ENCODE measurements around the gene PSMB7. TPM values are rescaled to one million over a fixed set of nuclear protein-coding genes. Genes with fewer than 3 reads are reported as not detected.

Gene PSMB7
- total RNA-seq, 1 donor from 2014 or later = 73.2 TPM

- no peak overlapping the region for H3K4me3 ChIP-seq
These were observed 37.8 kb upstream of the PSMB7 start for GRCh38 chr9:124452841-124453585.

GRCh38 chr9:124452326-124452725 lies 37.1 kb upstream of the PSMB7 start:
- Histone ChIP-seq H3K27me3 (ENCODE audit: low read depth) (peaks cover 58% of the 10 kb centered on the region), H3K4me1 (no peaks in the 10 kb centered on the region), H3K36me3 (no peaks in the 10 kb centered on the region), H3K27ac (no peak overlapping the region), H3K9me3 (no peaks in the 10 kb centered on the region), H3K4me3 (no peak overlapping the region)
- DNase-seq = no peak
- intact Hi-C loops (cut with DNase I) = no loop called here
- TF ChIP-seq CTCF (IDR thresholded peaks at IDR 0.05) = no peak
- ATAC-seq = no peak

More at GRCh38 chr9:124452841-124453585, 37.8 kb upstream of the PSMB7 start:
- Histone ChIP-seq H3K27me3 (ENCODE audit: low read depth) (peaks cover 57% of the 10 kb centered on the region), H3K4me1 (no peaks in the 10 kb centered on the region), H3K27ac (no peak overlapping the region), H3K9me3 (no peaks in the 10 kb centered on the region), H3K36me3 (no peaks in the 10 kb centered on the region)
- TF ChIP-seq CTCF (IDR thresholded peaks at IDR 0.05) = no peak
- intact Hi-C loops (cut with DNase I) = no loop called here
- ATAC-seq (no peak), DNase-seq (no peak)

GRCh38 chr9:124450931-124451661 lies 35.9 kb upstream of the PSMB7 start:
- H3K27me3 ChIP-seq (ENCODE audit: low read depth) = peaks cover 58% of the 10 kb centered on the region
- H3K27ac ChIP-seq = no peak overlapping the region
- no peaks in the 10 kb centered on the region for H3K36me3 ChIP-seq
- H3K9me3 ChIP-seq = no peaks in the 10 kb centered on the region
- TF ChIP-seq CTCF (IDR thresholded peaks at IDR 0.05) = no peak
- no peak overlapping the region for H3K4me3 ChIP-seq
- H3K4me1 ChIP-seq = no peaks in the 10 kb centered on the region
- ATAC-seq = no peak
- intact Hi-C loops (cut with DNase I) = no loop called here
- DNase-seq = no peak

- TF ChIP-seq CTCF (IDR thresholded peaks at IDR 0.05) = no peak
- no peaks in the 10 kb centered on the region for H3K9me3 ChIP-seq
- H3K36me3 ChIP-seq = no peaks in the 10 kb centered on the region
- intact Hi-C loops (cut with DNase I) = no loop called here
- no peak within 1 kb of the TSS for H3K4me3 ChIP-seq
- DNase-seq (no peak), ATAC-seq (no peak)
- H3K27ac ChIP-seq = no peak within 1 kb of the TSS
- peaks cover 58% of the 10 kb centered on the region for H3K27me3 ChIP-seq (ENCODE audit: low read depth)
- no peaks in the 10 kb centered on the region for H3K4me1 ChIP-seq
These were observed 35.1 kb upstream of the PSMB7 start, which contains the start of gene ADGRD2 for GRCh38 chr9:124450241-124450924. TSS of gene ADGRD2 (plus strand) at chr9:124450451. CDS start at chr9:124451667, 1,216 bp downstream.

GRCh38 chr9:124449381-124450151 lies 34.3 kb upstream of the PSMB7 start:
- no peaks in the 10 kb centered on the region for H3K36me3 ChIP-seq
- H3K4me1 ChIP-seq = no peaks in the 10 kb centered on the region
- H3K27ac ChIP-seq = no peak overlapping the region
- intact Hi-C loops (cut with DNase I) = no loop called here
- no peaks in the 10 kb centered on the region for H3K9me3 ChIP-seq
- TF ChIP-seq CTCF (IDR thresholded peaks at IDR 0.05) = no peak
- peaks cover 55% of the 10 kb centered on the region for H3K27me3 ChIP-seq (ENCODE audit: low read depth)
- DNase-seq (no peak), ATAC-seq (no peak)
- H3K4me3 ChIP-seq = no peak overlapping the region

Data from lower lobe of right lung (tissue), 2 donors.